Measurements from ENCODE around the gene HLX.

Gene HLX

GRCh38 chr1:220884109-220884980 lies 5.1 kb downstream of the HLX start:
- DNase-seq, result no peak

GRCh38 chr1:220884981-220885918 lies 6.0 kb downstream of the HLX start:
- DNase-seq, result no peak

GRCh38 chr1:220885971-220886370 lies 6.7 kb downstream of the HLX start:
- no peak for DNase-seq

GRCh38 chr1:220886470-220887201 lies 7.4 kb downstream of the HLX start:
- no peak for DNase-seq

- no peak for DNase-seq
These were observed 7.9 kb downstream of the HLX start for GRCh38 chr1:220887202-220887519.

- DNase-seq, result no peak
These were observed 8.5 kb downstream of the HLX start for GRCh38 chr1:220887520-220888416.

GRCh38 chr1:220888417-220888986 lies 9.3 kb downstream of the HLX start:
- no peak for DNase-seq

GRCh38 chr1:220889333-220889732 lies 10.1 kb downstream of the HLX start:
- DNase-seq, result no peak

GRCh38 chr1:220889848-220890287 lies 10.6 kb downstream of the HLX start:
- no peak for DNase-seq

- no peak for DNase-seq
These were observed 11.4 kb downstream of the HLX start for GRCh38 chr1:220890602-220891001.

GRCh38 chr1:220891224-220892085 lies 12.2 kb downstream of the HLX start:
- DNase-seq, result no peak

GRCh38 chr1:220892086-220892376 lies 12.8 kb downstream of the HLX start:
- no peak for DNase-seq

- DNase-seq, result no peak
These were observed 13.9 kb downstream of the HLX start for GRCh38 chr1:220892997-220893700.

- DNase-seq, result no peak
These were observed 14.4 kb downstream of the HLX start for GRCh38 chr1:220893701-220894024.

GRCh38 chr1:220894025-220894923 lies 15.0 kb downstream of the HLX start:
- DNase-seq, result no peak

- DNase-seq, result no peak
These were observed 15.6 kb downstream of the HLX start for GRCh38 chr1:220894924-220895256.

GRCh38 chr1:220895412-220895946 lies 16.2 kb downstream of the HLX start:
- DNase-seq, result no peak

GRCh38 chr1:220896092-220896491 lies 16.8 kb downstream of the HLX start:
- no peak for DNase-seq

- no peak for DNase-seq
These were observed 21.6 kb downstream of the HLX start for GRCh38 chr1:220900842-220901241.

Data from NCI-H1092 treated with DMSO at 0.1 percent for 48 hours (cell line).